ENCODE measurements around the gene BAHCC1. TPM values are rescaled to one million over a fixed set of nuclear protein-coding genes. Genes with fewer than 3 reads are reported as not detected.

Gene BAHCC1
- total and polyA plus RNA-seq, 9 of the 15 experiments (the other 6 are each of a cell fraction or from before 2014, with no cell fraction given): 0.14 to 26.9 (median 5.0) TPM

DNA sequence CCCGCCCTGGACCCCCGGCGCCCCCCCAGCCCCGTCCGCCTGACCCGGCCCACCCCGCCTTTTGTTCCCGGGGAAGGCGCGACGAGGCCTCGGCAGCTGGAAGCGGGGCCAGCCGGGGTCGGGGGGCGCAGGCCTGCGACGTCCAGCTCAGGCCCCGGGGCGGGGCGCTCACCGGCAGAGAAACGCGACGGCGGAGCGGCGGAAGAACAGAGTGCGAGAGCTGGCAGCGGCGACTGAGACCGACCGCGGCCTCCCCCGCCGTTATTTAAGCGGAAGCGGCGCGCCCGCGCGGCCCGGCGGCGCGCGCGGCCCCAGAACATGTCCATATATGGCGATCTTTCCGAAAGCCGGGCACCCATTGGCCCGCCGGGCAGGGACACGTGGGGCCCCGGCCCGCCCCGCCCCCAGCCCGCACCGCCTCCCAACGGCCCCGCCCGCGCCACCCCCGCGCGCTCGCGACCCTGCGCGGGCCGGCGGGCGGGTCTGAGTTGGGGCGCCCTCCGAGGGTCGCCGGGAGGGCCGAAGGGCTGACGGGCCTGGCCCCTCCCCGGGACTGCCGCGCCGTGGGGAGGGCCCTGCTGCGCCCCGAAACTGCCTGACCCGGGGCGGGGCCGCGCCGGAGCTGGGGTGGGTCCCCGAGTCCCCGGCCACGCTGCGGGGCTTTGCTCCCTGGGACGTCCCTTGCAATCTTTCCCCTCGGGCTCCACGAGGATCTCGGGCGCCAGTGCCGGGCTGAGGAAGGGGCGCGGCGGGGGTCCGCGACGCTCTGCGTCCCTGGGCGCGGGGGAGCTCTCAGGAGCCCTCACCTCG is 117.5 kb downstream of the BAHCC1 start, which contains the start of gene ACTG1 (continued):
- no peak; the same call in 1 of the 2 replicates for TF ChIP-seq SRSF3 (IDR thresholded peaks at IDR 0.05; ENCODE audit: insufficient read depth, low read length)
- peak; percentile 51; the same call in 1 of the 2 replicates for TF ChIP-seq ZBTB17 (CRISPR knock-in tag; IDR thresholded peaks at IDR 0.05)
- TF ChIP-seq SMARCC2 (IDR thresholded peaks at IDR 0.05; ENCODE audit: low read depth): no peak
- peak; percentile 84; the same call in 1 of the 2 replicates for TF ChIP-seq ZNF830 (CRISPR knock-in tag; IDR thresholded peaks at IDR 0.05)
- peak in 1 of 2 experiments; percentile 76; a peak in 1 of 4 replicates for TF ChIP-seq ZMIZ1 (IDR thresholded peaks at IDR 0.05; ENCODE audit: low read depth in 2 of 2, low read length in 2 of 2)
- no peak for TF ChIP-seq CTCF (IDR thresholded peaks at IDR 0.05 in 2 of 3, conservative IDR thresholded peaks at IDR 0.05 in 1 of 3; ENCODE audit: insufficient read depth in 2 of 3, low read depth in 1 of 3, low read length in 3 of 3)
- TF ChIP-seq ZKSCAN8 (CRISPR knock-in tag; IDR thresholded peaks at IDR 0.05): peak; percentile 57; the same call in 1 of the 2 replicates
- TF ChIP-seq USF1 (CRISPR knock-in tag; IDR thresholded peaks at IDR 0.05): peak; percentile 50; the same call in 1 of the 2 replicates
- no peak for TF ChIP-seq ZNF668 (CRISPR knock-in tag; IDR thresholded peaks at IDR 0.05)
- TF ChIP-seq FOS (IDR thresholded peaks at IDR 0.05; ENCODE audit: extremely low read depth, insufficient read length): peak; percentile 48
- TF ChIP-seq KDM4B (IDR thresholded peaks at IDR 0.05; ENCODE audit: borderline replicate concordance in 2 of 2, low read depth in 1 of 2): 0 out of 4 replicates have a peak, but pooled peaks of 1 of the 2 experiments have one; percentile 45
- peak; percentile 88 for TF ChIP-seq POLR2G (IDR thresholded peaks at IDR 0.05; ENCODE audit: low read depth, low read length)
- TF ChIP-seq EWSR1 (IDR thresholded peaks at IDR 0.05; ENCODE audit: borderline replicate concordance, low read depth, partially characterized antibody): no peak
- peak; percentile 92 for TF ChIP-seq PML (IDR thresholded peaks at IDR 0.05; ENCODE audit: low read length)
- no peak for TF ChIP-seq PBX2 (CRISPR knock-in tag; IDR thresholded peaks at IDR 0.05; ENCODE audit: low read depth)
- TF ChIP-seq PBX2 (tag; conservative IDR thresholded peaks at IDR 0.05; ENCODE audit: low read depth): no peak
- TF ChIP-seq NELFE (IDR thresholded peaks at IDR 0.05; ENCODE audit: insufficient read depth, insufficient read length): peak; percentile 19
